Measurements from ENCODE around the gene OGN. TPM values are rescaled to one million over a fixed set of nuclear protein-coding genes. Genes with fewer than 3 reads are reported as not detected.
A peak's percentile ranks its signal among the peaks of the same experiment; 100 is the strongest.

OGN gene
- total RNA-seq, 2 donors from 2014 or later, result 210 to 600 TPM

DNA sequence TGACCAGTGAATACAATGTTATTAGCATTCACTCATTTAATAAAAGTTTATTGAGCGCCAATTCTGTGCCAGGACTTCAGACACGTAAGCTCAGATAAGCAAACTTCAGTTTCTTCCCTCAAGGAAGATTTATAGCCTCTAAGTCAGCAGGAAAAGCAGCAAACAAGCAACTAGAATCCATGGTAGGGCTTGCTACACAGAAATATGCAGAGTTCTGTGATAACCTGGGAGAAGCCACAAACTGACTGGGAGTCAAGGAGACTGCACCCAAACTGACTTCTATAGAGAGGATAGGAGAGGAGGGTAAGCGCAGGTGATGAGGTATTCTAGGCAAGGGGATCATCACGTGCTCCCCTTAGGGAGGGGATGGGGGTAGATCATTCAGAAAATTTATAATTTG is 1.4 kb upstream of the OGN start:
- Histone ChIP-seq H3K4me3 (peak overlapping the region; percentile 70), H3K9me3 (no peaks in the 10 kb centered on the region), H3K4me1 (ENCODE audit: control insufficient read depth in 1 of 2, low read depth in 2 of 2) (peaks cover 18 to 39% of the 10 kb centered on the region in 2 donors), H3K27me3 (replicated peaks; ENCODE audit: insufficient read depth) (no peaks in the 10 kb centered on the region), H3K36me3 (no peaks in the 10 kb centered on the region), H3K27ac (peak overlapping the region; percentile 75 to 77)
- DNase-seq (ENCODE audit: low spot score), result no peak
- TF ChIP-seq, protein P1, sequence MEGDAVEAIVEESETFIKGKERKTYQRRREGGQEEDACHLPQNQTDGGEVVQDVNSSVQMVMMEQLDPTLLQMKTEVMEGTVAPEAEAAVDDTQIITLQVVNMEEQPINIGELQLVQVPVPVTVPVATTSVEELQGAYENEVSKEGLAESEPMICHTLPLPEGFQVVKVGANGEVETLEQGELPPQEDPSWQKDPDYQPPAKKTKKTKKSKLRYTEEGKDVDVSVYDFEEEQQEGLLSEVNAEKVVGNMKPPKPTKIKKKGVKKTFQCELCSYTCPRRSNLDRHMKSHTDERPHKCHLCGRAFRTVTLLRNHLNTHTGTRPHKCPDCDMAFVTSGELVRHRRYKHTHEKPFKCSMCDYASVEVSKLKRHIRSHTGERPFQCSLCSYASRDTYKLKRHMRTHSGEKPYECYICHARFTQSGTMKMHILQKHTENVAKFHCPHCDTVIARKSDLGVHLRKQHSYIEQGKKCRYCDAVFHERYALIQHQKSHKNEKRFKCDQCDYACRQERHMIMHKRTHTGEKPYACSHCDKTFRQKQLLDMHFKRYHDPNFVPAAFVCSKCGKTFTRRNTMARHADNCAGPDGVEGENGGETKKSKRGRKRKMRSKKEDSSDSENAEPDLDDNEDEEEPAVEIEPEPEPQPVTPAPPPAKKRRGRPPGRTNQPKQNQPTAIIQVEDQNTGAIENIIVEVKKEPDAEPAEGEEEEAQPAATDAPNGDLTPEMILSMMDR (IDR thresholded peaks at IDR 0.05), result no peak
- ATAC-seq (ENCODE audit: insufficient number of reproducible peaks, low FRiP score, low read depth), result no peak

GRCh38 chr9:92402826-92403745 is 1.3 kb downstream of the OGN start:
- no peak for DNase-seq (ENCODE audit: low spot score)
- H3K27ac ChIP-seq, result peak overlapping the region; percentile 75 to 76
- H3K9me3 ChIP-seq, result no peaks in the 10 kb centered on the region
- TF ChIP-seq, protein P1 (IDR thresholded peaks at IDR 0.05), result no peak
- ATAC-seq (ENCODE audit: insufficient number of reproducible peaks, low FRiP score, low read depth), result no peak
- H3K4me3 ChIP-seq, result peak overlapping the region; percentile 75
- H3K4me1 ChIP-seq (ENCODE audit: control insufficient read depth in 1 of 2, low read depth in 2 of 2), result peaks cover 18 to 61% of the 10 kb centered on the region in 2 donors
- H3K36me3 ChIP-seq, result peaks cover 6% of the 10 kb centered on the region
- no peaks in the 10 kb centered on the region for H3K27me3 ChIP-seq (replicated peaks; ENCODE audit: insufficient read depth)

- Histone ChIP-seq H3K36me3 (peaks cover 10% of the 10 kb centered on the region), H3K27me3 (replicated peaks; ENCODE audit: insufficient read depth) (no peaks in the 10 kb centered on the region), H3K4me1 (ENCODE audit: control insufficient read depth in 1 of 2, low read depth in 2 of 2) (peaks cover 16 to 54% of the 10 kb centered on the region in 2 donors), H3K4me3 (peak overlapping the region; percentile 75), H3K27ac (peak overlapping the region; percentile 75 to 76), H3K9me3 (no peaks in the 10 kb centered on the region)
- TF ChIP-seq, protein P1 (IDR thresholded peaks at IDR 0.05), result no peak
- no peak for DNase-seq (ENCODE audit: low spot score)
- ATAC-seq (ENCODE audit: insufficient number of reproducible peaks, low FRiP score, low read depth), result no peak
Observed at GRCh38 chr9:92402360-92402759, 2.0 kb downstream of the OGN start.

DNA sequence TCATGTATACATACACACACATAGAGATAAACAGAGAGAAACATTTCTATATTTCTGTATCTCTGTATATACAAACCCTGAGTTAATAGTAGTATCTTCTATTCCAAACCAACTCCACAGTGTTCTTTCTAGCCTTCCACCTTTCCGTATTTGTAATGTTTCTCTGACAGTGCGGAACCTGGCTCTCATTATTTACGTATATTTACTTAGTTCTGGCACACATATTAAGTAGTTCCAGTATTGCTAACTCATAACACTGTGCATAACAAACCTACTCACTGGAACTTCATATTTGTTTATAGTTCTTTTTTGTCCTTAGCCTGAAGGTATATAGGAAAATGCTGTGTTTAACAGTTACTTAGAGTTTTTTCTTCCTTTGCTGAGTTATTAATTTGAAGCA is 6.5 kb downstream of the OGN start:
- TF ChIP-seq, protein P1 (IDR thresholded peaks at IDR 0.05), result no peak
- peak overlapping the region in 1 of 2 donors; percentile 1 for H3K27ac ChIP-seq

DNA sequence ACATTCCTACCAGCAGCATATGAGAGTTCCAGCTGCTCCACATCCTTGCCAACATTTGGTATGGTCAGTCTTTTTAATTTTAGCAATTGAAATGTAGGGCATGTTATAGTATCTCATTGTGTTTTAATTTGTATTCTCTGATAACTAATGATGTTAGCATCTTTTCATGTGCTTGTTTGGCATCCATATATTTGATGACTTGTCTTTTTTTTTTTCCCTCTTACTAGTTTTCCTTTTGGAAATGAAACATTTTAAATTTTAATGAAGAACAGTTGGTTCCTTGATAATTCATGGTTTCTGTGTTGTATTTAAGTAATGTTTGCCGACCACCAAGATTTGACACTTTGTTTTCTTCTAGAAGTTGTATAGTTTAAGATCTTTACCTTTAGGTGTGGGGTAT is 8.8 kb downstream of the OGN start:
- Histone ChIP-seq H3K27me3 (replicated peaks; ENCODE audit: insufficient read depth) (no peaks in the 10 kb centered on the region), H3K4me1 (ENCODE audit: control insufficient read depth in 1 of 2, low read depth in 2 of 2) (peaks cover 6 to 47% of the 10 kb centered on the region in 2 donors), H3K9me3 (no peaks in the 10 kb centered on the region), H3K4me3 (no peak overlapping the region), H3K27ac (peak overlapping the region; percentile 9 to 37), H3K36me3 (peaks cover 20% of the 10 kb centered on the region)
- no peak for ATAC-seq (ENCODE audit: insufficient number of reproducible peaks, low FRiP score, low read depth)
- DNase-seq (ENCODE audit: low spot score), result no peak
- TF ChIP-seq, protein P1 (IDR thresholded peaks at IDR 0.05), result no peak

More for the DNA sequence above, 6.5 kb downstream of the OGN start:
- H3K27me3 ChIP-seq (replicated peaks; ENCODE audit: insufficient read depth), result no peaks in the 10 kb centered on the region
- no peak for ATAC-seq (ENCODE audit: insufficient number of reproducible peaks, low FRiP score, low read depth)
- H3K36me3 ChIP-seq, result peaks cover 13% of the 10 kb centered on the region
- H3K4me1 ChIP-seq (ENCODE audit: control insufficient read depth in 1 of 2, low read depth in 2 of 2), result peaks cover 6 to 44% of the 10 kb centered on the region in 2 donors
- no peak overlapping the region for H3K4me3 ChIP-seq
- DNase-seq (ENCODE audit: low spot score), result no peak
- no peaks in the 10 kb centered on the region for H3K9me3 ChIP-seq

Data from thoracic aorta (tissue), 2 donors.